HG02852 (cell line): ENCODE results near the gene SGSH.
"Not testable (repeated sequence)": the region's sequence is repeated elsewhere in the genome, so short reads cannot be mapped to it uniquely, and the experiment has no call there.

Experiments used
- ATAC-seq: cut with Tn5 transposase; IDR thresholded peaks from one replicate; pipeline ENCODE4 v1.9.1; 2021; ENCODE audit warnings: mild to moderate bottlenecking, moderate library complexity; ENCODE audit not compliant: unreplicated experiment

The SGSH gene

DNA sequence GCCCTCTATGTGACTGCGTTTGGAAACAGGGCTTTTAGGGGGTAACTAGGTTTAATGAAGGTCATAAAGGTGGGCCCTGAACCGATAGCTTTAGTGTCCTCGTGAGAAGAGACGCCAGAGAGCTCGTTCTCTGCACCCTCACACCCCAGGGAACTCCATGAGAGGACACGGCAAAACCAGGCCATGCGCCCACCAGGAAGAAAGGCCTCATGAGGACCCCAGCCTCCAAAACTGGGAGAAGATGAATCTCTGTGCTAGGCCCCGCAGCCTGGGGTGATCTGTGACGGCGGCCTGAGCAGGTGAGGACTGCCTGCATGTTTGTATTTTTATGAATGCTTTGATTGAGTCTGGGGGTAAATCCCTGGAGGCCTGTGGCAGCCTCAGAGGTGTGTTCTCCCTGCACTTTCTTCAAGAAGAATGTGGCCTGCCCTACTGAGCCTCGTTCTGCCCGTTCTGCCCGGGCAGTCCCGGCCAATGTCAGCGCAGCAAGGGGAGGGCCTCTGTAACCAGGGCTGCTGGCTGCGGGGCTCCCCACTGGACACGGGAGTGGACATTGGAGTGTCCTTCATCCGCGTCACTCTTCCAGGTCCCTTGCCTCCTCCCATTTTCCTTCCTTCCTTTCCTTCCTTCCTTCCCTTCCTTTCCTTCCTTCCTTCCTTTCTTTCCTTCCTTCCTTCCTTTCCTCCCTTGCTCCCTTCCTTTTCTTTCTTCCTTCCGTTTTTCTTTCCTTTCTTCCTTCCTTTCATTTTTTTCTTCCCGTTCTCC is 33.7 kb upstream of the SGSH start:
- no peak for ATAC-seq

DNA sequence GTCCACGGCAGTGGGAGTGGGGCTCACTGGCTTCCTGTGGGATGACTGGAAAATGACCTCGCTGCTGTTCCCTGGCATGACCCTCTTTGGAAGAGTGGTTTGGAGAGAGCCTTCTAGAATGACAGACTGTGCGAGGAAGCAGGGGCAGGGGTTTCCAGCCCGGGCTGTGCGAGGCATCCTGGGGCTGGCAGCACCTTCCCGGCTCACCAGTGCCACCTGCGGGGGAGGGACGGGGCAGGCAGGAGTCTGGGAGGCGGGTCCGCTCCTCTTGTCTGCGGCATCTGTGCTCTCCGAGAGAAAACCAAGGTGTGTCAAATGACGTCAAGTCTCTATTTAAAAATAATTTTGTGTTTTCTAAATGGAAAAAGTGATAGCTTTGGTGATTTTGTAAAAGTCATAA is 32.7 kb upstream of the SGSH start:
- ATAC-seq, result no peak

DNA sequence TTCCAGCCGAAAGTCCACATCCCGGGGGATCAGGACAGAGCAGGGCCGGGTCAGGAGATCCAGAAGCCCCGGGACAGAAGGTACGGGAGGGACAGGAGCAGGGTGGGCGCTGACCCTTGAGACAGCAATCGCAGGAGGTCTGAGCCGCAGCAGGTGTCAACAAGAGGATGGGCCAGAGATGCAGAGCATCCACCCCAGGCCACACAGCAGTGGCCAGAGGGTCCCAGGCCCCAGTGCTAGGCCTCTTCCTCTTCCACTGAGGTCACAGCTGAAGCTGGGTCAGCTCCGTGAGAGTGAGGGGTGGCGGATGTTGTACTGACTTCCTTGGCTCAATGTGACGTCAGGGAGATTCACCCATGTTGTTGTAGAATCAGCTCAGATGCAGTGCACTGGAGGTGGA is 31.8 kb upstream of the SGSH start:
- no peak for ATAC-seq

DNA sequence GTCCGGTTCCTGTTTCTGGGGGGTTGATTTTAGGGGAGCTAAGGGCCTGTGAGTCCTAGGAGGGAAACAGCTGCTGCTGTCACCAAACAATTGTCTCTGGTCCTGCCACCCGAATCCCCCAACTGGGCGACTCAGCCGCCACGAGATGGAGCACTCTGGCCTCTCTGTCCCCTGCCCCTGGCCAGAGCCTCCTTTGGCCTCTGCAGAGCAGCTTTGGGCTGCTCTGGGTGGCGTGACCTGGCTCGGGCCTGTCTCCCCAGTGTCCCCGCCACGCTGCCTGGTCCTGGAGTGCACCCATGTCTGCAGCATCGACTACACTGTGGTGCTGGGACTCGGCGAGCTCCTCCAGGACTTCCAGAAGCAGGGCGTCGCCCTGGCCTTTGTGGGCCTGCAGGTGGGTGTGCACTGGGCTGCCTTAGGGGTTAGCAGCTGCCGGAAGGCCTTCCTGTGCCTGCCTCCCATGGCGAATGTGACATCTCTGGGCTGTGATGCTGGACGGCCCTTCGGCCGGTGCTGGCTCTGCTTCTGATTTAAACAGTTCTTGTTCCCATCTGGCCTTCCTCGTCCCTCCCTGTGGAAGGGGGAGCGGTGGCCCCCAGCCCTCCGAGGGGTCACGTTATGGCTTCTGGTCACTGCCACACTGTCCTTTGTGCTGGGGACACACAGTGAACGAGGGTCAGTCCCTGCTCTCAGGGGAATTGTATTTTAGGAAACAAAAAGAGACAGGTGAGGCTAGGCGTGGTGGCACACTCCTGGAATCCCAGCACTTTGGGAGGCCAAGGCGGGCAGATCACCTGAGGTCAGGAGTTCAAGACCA is 29.0 kb upstream of the SGSH start:
- ATAC-seq, result no peak

DNA sequence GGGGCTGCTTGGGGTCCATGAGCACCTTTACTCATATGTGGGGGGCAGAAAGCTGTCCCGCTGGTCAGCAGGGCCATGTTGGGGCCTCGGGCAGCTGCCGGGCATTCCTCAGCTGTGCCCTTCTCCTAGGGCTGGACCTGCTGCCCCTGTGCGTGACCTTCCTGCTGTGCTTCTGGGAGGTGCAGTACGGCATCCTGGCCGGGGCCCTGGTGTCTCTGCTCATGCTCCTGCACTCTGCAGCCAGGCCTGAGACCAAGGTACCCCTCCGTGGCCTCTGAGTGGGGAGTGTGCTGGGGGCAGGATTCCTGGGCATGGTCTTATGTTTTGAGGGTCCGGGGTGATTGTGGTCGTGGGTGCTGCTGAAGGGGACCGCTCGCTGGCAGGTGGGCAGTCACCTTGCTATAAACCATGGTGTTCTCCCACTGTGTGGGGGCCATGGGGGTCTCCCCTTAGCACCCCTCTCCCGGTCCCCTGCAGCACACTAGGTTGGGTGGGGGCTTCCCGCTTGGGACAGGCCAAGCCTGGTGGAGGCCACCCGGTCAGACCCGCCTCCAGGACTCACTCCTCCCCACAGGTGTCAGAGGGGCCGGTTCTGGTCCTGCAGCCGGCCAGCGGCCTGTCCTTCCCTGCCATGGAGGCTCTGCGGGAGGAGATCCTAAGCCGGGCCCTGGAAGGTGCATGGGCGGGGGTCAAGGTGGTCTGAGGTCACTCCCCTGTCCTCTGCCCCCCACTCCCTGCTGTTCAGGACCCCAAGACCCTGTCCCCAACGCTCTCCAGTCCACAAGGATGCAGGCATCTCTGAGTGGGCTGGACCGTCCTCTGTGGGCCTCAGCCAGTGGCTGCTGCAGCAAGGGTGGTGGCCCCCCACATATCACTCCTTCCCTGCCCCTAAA is 28.1 kb upstream of the SGSH start:
- ATAC-seq, result no peak

DNA sequence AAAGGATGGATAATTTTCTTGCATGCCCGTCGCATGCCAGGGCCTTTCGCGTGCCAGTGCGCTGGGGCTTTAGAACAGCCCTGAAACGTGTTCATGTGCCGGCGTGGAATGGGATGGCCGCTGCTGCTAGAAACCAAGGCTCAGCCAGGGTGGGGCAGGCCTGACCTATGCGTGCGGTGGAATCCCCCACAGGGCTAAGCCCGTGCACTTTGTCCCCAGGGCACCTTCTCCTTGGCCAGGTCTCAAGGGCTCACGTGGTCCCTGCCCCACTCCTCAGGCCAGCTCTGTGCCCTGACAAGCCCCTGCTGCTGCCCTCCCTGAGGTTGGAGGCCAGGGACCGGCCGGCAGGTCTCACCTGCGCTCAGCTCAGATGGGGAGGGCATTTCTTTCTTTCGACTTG is 27.4 kb upstream of the SGSH start:
- no peak for ATAC-seq

DNA sequence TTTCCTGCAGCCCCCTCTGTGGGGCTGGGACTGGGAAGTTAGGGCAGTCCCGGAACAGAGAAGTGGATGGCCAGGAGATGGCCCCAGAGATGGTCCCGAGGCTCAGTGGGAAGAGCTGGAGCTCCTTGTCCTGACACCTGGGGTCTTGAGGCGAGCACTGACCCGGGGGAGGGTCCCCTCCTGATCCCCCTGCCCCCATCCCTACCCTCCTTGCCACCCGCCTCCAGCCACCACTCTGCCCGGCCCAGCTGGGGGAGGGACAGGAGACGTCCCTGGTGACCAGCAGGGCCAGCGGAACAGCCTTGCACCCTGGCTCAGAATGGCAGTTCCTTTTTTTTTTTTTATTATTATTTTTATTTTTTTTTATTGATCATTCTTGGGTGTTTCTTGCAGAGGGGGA is 26.6 kb upstream of the SGSH start:
- no peak for ATAC-seq

DNA sequence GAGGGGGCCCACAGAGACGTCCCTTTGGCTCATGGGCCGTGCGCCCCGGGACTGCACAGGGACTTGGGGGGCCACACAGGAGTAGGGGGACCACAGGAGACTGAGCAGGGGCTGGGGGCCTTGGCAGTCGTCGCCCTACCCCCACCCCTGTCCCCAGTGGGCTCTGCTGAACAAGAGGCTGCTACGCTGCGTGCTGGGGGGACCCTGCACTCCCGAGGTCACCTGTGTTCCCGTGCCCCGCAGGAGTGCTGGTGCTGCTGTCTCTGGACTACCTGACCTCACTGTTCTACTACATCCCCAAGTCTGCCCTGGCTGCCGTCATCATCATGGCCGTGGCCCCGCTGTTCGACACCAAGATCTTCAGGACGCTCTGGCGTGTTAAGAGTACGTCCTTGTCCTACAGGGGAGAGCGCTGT is 26.1 kb upstream of the SGSH start:
- no peak for ATAC-seq

DNA sequence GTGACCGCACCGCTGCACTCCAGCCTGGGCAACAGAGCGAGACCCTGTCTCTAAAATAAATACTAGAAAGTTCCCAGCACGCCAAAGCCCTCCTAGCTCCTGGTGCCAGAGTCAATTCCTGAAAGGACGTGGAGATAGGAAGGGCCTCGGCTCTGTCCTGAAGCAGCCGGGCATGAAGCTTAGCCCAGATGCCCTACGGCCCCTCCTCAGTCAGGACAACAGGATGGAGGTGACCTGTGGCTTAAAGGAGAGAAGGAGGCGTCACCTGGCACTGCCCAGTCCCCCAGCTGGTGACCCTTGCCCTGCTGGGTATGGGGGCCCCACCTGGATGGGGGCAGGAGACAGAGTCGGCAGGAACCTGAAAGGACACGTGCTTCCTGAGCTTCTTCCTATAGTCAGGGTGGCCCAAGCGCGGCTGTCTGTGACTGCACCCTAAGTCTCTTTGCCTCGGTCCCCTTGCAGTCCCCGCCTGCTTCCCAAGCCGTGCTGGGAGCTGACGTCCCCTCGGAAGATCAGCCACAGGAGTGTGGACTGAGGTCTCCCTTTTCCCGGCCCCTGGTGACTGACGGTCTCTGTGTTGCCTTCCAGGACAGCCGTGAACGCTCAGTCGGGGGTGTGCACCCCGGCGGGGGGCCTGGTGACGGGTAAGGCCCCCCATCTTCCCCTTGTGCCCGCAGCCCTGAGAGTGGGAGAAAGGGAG is 25.6 kb upstream of the SGSH start:
- no peak for ATAC-seq

DNA sequence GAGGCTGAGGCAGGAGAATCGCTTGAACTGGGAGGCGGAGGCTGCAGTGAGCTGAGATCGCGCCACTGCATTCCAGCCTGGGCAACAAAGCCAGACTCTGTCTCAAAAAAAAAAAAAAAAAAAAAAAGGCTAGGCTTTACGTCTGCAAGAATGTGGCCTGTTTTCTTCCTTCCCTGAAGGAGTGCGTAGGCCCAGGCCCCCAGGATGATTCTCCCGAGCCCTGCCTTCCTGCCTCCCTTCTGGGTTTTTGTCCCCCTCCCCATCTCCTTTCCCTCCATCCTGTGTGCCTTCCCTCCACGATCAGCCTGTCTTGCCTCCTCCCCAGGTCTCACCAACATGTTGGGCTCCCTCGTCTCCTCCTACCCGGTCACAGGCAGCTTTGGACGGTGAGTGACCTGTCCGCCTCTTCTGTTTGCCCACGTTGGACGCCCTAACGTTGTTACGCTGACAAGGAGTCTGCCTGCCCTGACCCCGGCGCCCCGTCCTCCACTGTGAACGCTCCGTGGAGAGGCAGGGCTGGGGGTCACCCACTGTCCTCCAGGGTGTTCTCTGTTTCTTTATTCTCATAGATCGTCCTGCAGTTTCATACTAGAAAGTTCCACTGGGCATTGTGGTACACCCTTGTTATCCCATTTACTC is 24.9 kb upstream of the SGSH start:
- ATAC-seq, result no peak

DNA sequence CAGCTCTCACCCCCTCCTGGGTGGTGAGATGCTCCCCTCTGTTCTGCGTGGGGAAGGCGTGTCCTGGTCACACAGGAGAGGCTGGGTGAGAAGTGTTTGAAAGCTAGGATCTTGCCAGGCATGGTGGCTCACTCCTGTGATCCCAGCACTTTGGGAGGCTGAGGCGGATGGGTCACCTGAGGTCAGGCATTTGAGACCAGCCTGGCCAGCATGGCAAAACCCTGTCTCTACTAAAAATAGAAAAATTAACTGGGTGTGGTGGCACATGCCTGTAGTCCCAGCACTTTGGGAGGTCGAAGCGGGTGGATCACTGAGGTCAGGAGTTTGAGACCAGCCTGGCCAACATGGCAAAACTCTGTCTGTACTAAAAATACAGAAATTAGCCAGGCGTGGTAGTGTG is 24.3 kb upstream of the SGSH start:
- ATAC-seq, result not testable (repeated sequence)

DNA sequence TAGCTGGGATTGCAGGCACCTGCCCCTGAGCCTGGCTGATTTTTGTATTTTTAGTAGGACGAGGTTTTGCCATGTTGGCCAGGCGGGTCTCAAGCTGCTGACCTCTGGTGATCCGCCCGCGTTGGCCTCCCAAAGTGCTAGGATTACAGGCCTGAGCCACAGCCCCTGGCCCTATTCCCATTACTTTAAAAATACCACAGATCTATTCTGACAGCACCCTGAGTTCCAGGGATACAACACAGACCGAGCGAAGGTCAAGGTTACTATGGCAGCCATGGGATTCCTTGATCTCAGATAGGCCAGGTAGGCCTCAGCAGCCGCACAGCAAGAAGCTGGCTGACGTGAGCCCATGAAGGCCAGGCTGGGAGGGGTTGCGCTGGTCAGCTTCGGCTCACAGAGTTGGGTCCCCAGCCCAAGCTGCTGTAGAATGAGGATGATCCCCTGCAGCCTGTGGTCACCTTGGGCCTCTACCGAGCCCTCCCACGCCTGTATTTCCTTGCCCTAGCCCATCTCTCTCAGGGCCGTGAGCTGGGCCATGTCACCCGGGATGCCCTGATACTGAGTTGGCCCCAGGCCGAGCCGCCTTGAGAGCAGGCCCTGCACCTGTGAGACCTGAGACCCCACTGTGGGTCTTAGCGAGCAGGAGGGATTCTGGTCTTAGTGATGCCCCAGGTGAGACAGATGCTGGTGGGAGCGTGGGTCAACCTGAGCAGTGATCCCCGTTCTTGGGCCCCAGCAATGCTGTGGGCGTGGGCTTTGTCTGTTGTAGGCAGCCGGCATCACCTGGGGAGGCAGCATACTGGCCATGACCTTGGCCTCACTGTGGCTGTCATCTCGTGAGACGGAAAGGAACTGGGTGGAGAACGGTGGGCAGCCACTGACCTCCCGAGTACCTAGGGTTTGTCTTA is 23.6 kb upstream of the SGSH start:
- ATAC-seq, result no peak

DNA sequence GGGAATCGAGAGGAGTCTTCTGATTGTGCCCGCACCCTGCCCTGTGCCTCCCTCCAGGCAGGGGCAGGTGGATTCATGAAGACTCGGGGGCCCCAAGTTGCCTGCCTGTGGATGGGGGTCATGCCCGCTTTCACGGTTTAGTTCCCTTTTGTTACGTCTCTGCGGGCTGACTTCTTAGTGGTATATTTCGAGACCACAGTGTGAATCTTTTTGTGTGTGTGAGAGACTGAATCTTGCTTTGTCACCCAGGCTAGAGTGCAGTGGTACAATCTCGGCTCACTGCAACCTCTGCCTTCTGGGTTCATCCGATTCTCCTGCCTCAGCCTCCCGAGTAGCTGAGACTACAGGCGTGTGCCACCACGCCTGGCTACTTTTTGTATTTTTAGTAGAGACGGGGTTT is 22.4 kb upstream of the SGSH start:
- ATAC-seq, result no peak

DNA sequence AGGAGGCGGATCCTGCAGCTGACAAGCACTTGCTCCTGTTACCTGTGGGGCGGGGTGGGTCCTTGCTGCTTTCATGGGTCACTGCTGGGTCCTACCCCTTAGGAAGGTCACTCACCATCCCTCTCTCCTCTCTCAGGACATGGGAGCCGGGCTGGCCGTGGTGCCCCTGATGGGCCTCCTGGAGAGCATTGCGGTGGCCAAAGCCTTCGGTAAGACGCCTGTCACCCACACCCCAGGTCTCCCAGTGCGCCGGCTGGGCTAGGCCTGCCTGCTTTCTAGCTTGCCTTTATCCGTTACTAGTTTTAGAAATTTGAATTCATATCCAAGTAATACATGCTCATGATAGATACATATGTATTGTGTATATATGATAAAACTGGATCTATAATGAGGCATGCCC is 17.3 kb upstream of the SGSH start:
- no peak for ATAC-seq

DNA sequence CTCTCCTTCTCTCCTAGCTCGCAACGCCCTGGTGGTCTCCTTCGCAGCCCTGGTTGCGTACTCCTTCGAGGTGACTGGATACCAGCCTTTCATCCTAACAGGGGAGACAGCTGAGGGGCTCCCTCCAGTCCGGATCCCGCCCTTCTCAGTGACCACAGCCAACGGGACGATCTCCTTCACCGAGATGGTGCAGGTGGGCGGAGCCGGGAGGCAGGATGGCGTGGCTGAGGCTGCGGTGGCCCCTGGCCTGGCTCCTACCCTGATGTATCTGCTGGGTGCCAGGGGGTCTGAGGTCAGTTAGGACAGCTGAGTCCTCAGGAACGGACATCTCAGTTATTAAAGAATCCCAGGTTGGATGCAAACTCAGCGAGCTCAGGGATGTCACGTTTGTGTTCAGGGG is 16.8 kb upstream of the SGSH start:
- no peak for ATAC-seq

DNA sequence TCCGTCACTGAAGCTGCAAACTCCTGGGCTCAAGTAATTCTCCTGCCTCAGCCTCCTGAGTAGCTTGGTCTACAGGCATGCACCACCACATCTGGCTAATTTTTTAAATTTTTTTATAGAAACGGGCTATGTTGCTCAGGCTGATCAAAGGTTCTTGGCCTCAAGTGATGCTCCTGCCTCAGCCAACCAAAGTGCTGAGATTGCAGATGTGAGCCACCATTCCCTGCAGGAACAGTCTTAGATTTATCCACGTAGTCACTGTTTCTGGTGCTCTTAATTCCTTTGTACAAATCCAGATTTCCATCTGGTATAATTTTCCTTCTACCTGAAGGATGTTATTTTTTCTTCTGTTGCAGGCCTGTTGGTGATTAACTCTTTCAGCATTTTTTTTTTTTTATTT is 13.1 kb upstream of the SGSH start:
- ATAC-seq, result no peak

DNA sequence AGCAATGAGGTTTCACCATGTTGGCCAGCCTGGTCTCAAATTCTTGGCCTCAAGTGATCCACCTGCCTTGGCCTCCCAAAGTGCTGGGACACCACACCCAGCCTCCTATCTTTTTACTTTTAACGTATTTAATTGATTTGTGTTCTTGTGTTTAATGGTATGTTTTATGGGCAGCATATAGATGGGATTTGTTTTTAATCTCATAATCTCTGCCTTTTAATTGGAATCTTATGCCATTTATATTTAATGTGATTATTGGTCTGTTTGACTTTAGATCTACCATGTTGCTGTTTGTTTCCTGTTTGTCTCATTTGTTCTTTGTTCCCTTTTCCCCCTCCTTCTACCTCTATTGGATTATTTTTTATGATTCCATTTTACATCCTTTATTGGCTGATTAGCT is 12.3 kb upstream of the SGSH start:
- ATAC-seq, result no peak

DNA sequence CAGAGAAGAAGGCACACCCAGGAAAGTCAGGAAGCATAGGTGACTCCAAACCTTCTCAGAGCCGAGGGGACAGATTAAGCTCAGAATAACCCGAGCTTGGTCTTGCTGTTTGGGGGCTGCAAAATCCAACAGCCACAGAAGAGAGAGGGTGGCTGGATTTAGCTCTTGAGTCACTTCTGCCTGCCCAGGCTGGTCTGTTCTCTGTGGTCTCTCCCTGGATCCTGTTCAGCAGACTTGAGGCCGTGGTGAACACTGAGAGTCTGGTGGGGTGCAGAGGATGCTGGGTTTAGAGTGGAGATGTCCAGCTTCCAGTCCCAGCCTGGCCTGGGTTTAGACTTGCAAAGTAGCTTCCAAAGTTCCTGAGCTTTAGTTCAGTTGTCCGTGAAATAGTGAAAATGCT is 8.9 kb upstream of the SGSH start:
- no peak for ATAC-seq

DNA sequence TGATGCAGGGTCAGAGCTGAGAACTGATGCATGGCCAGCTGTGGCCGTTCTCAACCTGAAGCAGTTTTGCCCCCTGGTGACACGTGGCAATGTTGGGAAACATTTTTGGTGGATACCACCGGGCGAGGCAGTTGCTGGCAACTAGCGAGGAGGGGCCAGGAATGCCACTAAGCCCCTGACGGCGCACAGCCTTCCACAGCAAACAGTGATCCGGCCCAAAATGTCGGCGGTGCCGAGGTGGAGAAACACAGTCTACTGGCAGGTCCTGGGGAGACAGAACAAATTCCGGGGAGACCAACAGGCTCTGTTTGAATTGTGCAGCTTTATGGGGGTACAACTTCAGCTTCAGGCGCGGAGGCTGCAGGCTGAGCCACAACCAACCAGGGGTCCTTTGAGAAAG is 8.3 kb upstream of the SGSH start:
- ATAC-seq, result no peak
